Measurements from ENCODE around the gene XXYLT1. TPM values are rescaled to one million over a fixed set of nuclear protein-coding genes. Genes with fewer than 3 reads are reported as not detected.
A peak's percentile ranks its signal among the peaks of the same experiment; 100 is the strongest.

XXYLT1 gene
- total RNA-seq, 1 experiment from 2014 or later, result 23.4 TPM

DNA sequence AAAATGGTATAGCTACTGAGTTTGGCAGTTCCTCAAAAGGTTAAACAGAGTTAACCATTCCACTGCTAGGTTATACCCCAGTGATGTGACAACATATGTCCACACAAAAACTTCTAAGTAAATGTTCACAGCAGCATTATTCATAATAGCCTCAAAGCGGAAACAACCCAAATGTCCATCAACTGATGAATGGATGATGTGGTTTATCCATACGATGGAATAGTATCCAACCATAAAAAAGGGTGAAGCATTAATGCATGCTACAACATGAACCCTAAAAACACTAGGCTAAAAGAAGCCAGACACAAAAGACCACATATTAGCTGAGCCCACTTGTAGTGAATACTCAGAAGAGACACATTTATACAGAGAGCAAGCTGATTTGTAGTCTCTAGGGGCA, 9.0 kb downstream of the XXYLT1 start:
- no peak for TF ChIP-seq CREB1 (CRISPR knock-in tag; IDR thresholded peaks at IDR 0.05)
- H3K27me3 Mint-ChIP-seq (ENCODE audit: low read depth), result no peaks in the 10 kb centered on the region
- ChIA-PET CTCF (interaction anchor here (1.5 to 2.4 kb wide), 2 partner anchors 9 to 155 kb away, joined by 8 to 47 read pairs; partner anchors contain the start of gene XXYLT1), POLR2A (no interaction called here)
- DNase-seq (ENCODE audit: low spot score) (no peak), ATAC-seq (no peak)
- H3K36me3 Mint-ChIP-seq, result peaks cover 2% of the 10 kb centered on the region; the same call in 1 of the 2 replicates
- no peaks in the 10 kb centered on the region for H3K9me3 Mint-ChIP-seq
- no peak overlapping the region for H3K27ac Mint-ChIP-seq
- peaks cover 37% of the 10 kb centered on the region for H3K4me1 Mint-ChIP-seq
- H3K4me3 Mint-ChIP-seq, result no peak overlapping the region

- H3K27me3 Mint-ChIP-seq (ENCODE audit: low read depth), result no peaks in the 10 kb centered on the region
- 0 out of 2 replicates have a peak, but pooled peaks have one; percentile 9 for TF ChIP-seq TEAD1 (CRISPR knock-in tag; IDR thresholded peaks at IDR 0.05)
- TF ChIP-seq JUN (CRISPR knock-in tag; IDR thresholded peaks at IDR 0.05), result no peak
- 0 out of 2 replicates have a peak, but pooled peaks have one; percentile 16 for TF ChIP-seq MYBL2 (CRISPR knock-in tag; IDR thresholded peaks at IDR 0.05)
- TF ChIP-seq, protein P1, sequence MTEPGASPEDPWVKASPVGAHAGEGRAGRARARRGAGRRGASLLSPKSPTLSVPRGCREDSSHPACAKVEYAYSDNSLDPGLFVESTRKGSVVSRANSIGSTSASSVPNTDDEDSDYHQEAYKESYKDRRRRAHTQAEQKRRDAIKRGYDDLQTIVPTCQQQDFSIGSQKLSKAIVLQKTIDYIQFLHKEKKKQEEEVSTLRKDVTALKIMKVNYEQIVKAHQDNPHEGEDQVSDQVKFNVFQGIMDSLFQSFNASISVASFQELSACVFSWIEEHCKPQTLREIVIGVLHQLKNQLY (CRISPR knock-in tag; IDR thresholded peaks at IDR 0.05), result 0 out of 2 replicates have a peak, but pooled peaks have one; percentile 65
- TF ChIP-seq ESRRA (CRISPR knock-in tag; IDR thresholded peaks at IDR 0.05; ENCODE audit: borderline replicate concordance), result peak; percentile 44; the same call in 1 of the 2 replicates
- peak; percentile 38; the same call in 1 of the 2 replicates for TF ChIP-seq HMGXB4 (CRISPR knock-in tag; IDR thresholded peaks at IDR 0.05)
- TF ChIP-seq, protein P2, sequence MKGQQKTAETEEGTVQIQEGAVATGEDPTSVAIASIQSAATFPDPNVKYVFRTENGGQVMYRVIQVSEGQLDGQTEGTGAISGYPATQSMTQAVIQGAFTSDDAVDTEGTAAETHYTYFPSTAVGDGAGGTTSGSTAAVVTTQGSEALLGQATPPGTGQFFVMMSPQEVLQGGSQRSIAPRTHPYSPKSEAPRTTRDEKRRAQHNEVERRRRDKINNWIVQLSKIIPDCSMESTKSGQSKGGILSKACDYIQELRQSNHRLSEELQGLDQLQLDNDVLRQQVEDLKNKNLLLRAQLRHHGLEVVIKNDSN (CRISPR knock-in tag; IDR thresholded peaks at IDR 0.05), result no peak
- peak; percentile 67 for TF ChIP-seq PRDM15 (CRISPR knock-in tag; IDR thresholded peaks at IDR 0.05)
- TF ChIP-seq MAX (CRISPR knock-in tag; IDR thresholded peaks at IDR 0.05), result peak; percentile 50; the same call in 1 of the 2 replicates
- ATAC-seq, result peak; percentile 44
- peak overlapping the region; percentile 73 for H3K4me3 Mint-ChIP-seq
- CTCF ChIA-PET, result interaction anchor here (0.6 to 2.4 kb wide), 14 partner anchors 9 to 589 kb away, joined by 3 to 47 read pairs (median 3); partner anchors contain the start of genes LSG1 and XXYLT1
- H3K4me1 Mint-ChIP-seq, result peaks cover 40% of the 10 kb centered on the region
- no peaks in the 10 kb centered on the region for H3K9me3 Mint-ChIP-seq
- peak overlapping the region; percentile 63; the same call in 1 of the 2 replicates for H3K27ac Mint-ChIP-seq
- POLR2A ChIA-PET, result interaction anchor here (1.0 kb wide), 1 partner anchor 10 kb away, joined by 6 read pairs; no protein-coding TSS in a partner anchor
- H3K36me3 Mint-ChIP-seq, result no peaks in the 10 kb centered on the region; the same call in 1 of the 2 replicates
- peak; percentile 59 for DNase-seq (ENCODE audit: low spot score)
These were observed 10.6 kb downstream of the XXYLT1 start for GRCh38 chr3:195260280-195260905.

GRCh38 chr3:195259475-195260279, 11.3 kb downstream of the XXYLT1 start:
- Mint-ChIP-seq H3K36me3 (no peaks in the 10 kb centered on the region), H3K4me3 (peak overlapping the region; percentile 58), H3K27ac (no peak overlapping the region), H3K4me1 (peaks cover 46% of the 10 kb centered on the region), H3K9me3 (no peaks in the 10 kb centered on the region), H3K27me3 (ENCODE audit: low read depth) (no peaks in the 10 kb centered on the region)
- ChIA-PET POLR2A (interaction anchor here (1.0 kb wide), 1 partner anchor 11 kb away, joined by 6 read pairs; no protein-coding TSS in a partner anchor), CTCF (interaction anchor here (0.8 to 2.4 kb wide), 7 partner anchors 11 to 577 kb away, joined by 3 to 47 read pairs (median 4); partner anchors contain the start of gene XXYLT1)
- DNase-seq (ENCODE audit: low spot score) (peak; percentile 88), ATAC-seq (peak; percentile 66)
- TF ChIP-seq, protein P3, sequence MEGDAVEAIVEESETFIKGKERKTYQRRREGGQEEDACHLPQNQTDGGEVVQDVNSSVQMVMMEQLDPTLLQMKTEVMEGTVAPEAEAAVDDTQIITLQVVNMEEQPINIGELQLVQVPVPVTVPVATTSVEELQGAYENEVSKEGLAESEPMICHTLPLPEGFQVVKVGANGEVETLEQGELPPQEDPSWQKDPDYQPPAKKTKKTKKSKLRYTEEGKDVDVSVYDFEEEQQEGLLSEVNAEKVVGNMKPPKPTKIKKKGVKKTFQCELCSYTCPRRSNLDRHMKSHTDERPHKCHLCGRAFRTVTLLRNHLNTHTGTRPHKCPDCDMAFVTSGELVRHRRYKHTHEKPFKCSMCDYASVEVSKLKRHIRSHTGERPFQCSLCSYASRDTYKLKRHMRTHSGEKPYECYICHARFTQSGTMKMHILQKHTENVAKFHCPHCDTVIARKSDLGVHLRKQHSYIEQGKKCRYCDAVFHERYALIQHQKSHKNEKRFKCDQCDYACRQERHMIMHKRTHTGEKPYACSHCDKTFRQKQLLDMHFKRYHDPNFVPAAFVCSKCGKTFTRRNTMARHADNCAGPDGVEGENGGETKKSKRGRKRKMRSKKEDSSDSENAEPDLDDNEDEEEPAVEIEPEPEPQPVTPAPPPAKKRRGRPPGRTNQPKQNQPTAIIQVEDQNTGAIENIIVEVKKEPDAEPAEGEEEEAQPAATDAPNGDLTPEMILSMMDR (IDR thresholded peaks at IDR 0.05), result peak; percentile 85
- peak; percentile 1; the same call in 1 of the 2 replicates for TF ChIP-seq TEAD1 (CRISPR knock-in tag; IDR thresholded peaks at IDR 0.05)
- TF ChIP-seq, protein P4, sequence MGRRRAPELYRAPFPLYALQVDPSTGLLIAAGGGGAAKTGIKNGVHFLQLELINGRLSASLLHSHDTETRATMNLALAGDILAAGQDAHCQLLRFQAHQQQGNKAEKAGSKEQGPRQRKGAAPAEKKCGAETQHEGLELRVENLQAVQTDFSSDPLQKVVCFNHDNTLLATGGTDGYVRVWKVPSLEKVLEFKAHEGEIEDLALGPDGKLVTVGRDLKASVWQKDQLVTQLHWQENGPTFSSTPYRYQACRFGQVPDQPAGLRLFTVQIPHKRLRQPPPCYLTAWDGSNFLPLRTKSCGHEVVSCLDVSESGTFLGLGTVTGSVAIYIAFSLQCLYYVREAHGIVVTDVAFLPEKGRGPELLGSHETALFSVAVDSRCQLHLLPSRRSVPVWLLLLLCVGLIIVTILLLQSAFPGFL (CRISPR knock-in tag; IDR thresholded peaks at IDR 0.05; ENCODE audit: borderline replicate concordance), result no peak
- TF ChIP-seq, protein P5, sequence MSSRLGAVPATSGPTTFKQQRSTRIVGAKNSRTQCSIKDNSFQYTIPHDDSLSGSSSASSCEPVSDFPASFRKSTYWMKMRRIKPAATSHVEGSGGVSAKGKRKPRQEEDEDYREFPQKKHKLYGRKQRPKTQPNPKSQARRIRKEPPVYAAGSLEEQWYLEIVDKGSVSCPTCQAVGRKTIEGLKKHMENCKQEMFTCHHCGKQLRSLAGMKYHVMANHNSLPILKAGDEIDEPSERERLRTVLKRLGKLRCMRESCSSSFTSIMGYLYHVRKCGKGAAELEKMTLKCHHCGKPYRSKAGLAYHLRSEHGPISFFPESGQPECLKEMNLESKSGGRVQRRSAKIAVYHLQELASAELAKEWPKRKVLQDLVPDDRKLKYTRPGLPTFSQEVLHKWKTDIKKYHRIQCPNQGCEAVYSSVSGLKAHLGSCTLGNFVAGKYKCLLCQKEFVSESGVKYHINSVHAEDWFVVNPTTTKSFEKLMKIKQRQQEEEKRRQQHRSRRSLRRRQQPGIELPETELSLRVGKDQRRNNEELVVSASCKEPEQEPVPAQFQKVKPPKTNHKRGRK (CRISPR knock-in tag; IDR thresholded peaks at IDR 0.05; ENCODE audit: borderline replicate concordance), result no peak
- no peak for TF ChIP-seq ZNF263 (CRISPR knock-in tag; IDR thresholded peaks at IDR 0.05; ENCODE audit: low read depth)
- peak; percentile 43; the same call in 1 of the 2 replicates for TF ChIP-seq GABPB1 (CRISPR knock-in tag; IDR thresholded peaks at IDR 0.05)

All from WTC11 (cell line).